Measurements from ENCODE around the gene WNT7B.

The WNT7B gene

DNA sequence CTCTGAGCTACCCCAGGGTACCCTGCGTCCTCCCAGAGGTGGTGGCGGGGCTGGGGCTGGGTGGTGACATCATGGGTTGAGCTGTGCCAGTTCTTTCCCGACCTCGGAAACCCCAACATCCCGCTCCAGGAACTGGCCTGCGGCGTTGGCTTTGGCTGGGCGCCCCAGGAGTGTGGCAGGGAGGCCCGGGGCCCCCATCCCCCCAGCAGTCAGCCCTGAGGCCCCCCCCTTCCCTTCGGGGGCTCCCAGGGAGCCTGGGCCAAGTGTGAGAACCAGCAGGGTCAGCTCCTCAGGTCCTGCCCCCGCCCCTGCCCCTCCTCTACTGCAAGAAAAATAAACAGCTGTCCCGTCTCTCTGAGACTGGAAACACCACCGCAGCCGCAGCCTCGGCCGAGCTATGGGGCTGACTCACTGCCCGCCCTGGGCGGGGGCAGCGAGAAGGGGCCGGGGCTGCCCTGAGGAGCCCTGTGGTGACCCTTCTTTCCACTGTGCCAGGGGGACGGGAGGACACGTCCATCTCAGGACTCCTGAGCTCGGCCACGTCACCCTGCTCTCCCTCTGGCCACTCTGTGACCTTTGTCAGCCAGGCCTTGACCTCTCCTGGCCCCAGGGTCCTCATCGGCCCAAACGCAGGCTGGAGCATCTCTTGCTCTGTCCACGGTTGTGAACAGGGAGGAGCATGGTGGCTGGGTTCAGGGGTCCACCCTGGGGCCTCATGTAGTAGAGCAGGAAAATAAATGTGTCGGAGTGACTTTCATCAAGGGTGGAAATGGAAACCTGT lies 73.4 kb downstream of the WNT7B start:
- no peak overlapping the region for H3K4ac ChIP-seq (ENCODE audit: low read depth in 1 of 2, low read length in 2 of 2)
- WGBS, result 33% methylated on average over 28 of the region's 28 CpGs
- peak overlapping the region in 1 of 2 experiments; percentile 44 for H3K14ac ChIP-seq (ENCODE audit: low read length in 2 of 2)
- H3K79me1 ChIP-seq (replicated peaks; ENCODE audit: low read length, poor library complexity, severe bottlenecking), result no peaks in the 10 kb centered on the region
- H2AFZ ChIP-seq (ENCODE audit: low read depth, low read length), result no peak overlapping the region
- no peak overlapping the region for H4K8ac ChIP-seq (ENCODE audit: low read length)
- H3K23ac ChIP-seq (ENCODE audit: low read length in 2 of 2), result no peak overlapping the region
- H3K9ac ChIP-seq (ENCODE audit: low read length), result no peak overlapping the region
- no peak overlapping the region for H3K4me3 ChIP-seq (ENCODE audit: insufficient read depth in 1 of 2, low read depth in 1 of 2, low read length in 2 of 2)
- peak overlapping the region; percentile 45 for H3K4me2 ChIP-seq (ENCODE audit: low read length, poor library complexity, severe bottlenecking)
- H4K91ac ChIP-seq (ENCODE audit: low read length), result no peak overlapping the region
- DNase-seq, result peak; percentile 82
- no peak overlapping the region for H2BK15ac ChIP-seq (ENCODE audit: low read depth, poor library complexity, severe bottlenecking)
- H3K18ac ChIP-seq (ENCODE audit: low read depth in 1 of 2, low read length in 2 of 2), result peak overlapping the region in 1 of 2 experiments; percentile 16
- H3K9me3 ChIP-seq (ENCODE audit: control insufficient read depth, low read length), result no peaks in the 10 kb centered on the region
- peak overlapping the region; percentile 18 for H2AK5ac ChIP-seq (ENCODE audit: low read length, severe bottlenecking)
- H3K27me3 ChIP-seq (ENCODE audit: control insufficient read depth in 1 of 2, insufficient read depth in 1 of 2, low read length in 2 of 2), result peaks cover 4 to 55% of the 10 kb centered on the region in 2 experiments
- H3K36me3 ChIP-seq (ENCODE audit: control insufficient read depth in 1 of 2, insufficient read depth in 2 of 2, low read depth in 1 of 2, low read length in 2 of 2), result no peaks in the 10 kb centered on the region
- peaks cover 40% of the 10 kb centered on the region for H3K4me1 ChIP-seq (ENCODE audit: control insufficient read depth, insufficient read depth, low read depth, low read length)
- no peak overlapping the region for H2BK120ac ChIP-seq (ENCODE audit: low read depth, low read length)
- no peak overlapping the region for H2BK5ac ChIP-seq (ENCODE audit: low read depth, low read length, poor library complexity, severe bottlenecking)
- no peak overlapping the region for H3K27ac ChIP-seq (ENCODE audit: low read length, poor library complexity, severe bottlenecking)
- H2BK12ac ChIP-seq (ENCODE audit: low read length in 2 of 2), result peak overlapping the region in 1 of 2 experiments; percentile 43

DNA sequence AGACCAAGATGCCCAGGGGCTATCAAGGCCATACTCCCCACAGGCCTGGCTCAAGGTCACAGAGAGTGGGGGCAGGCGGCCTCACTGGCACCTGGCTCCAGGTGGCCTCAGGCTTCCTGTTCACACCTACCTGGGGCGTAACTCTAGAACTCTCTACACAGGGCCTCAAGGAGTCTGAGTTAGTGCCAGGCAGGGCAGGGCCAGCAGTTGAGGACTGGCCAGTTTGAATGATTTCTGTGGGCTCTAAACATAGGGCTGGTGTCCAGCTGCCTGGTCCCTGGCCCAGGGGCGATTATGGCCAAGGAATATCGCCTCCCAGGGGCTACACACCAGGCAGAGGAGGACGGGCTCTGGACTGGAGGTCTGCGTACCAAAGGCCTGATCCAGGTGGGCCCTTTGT lies 79.2 kb downstream of the WNT7B start:
- no peak overlapping the region for H2AK5ac ChIP-seq (ENCODE audit: low read length, severe bottlenecking)
- no peak overlapping the region for H3K18ac ChIP-seq (ENCODE audit: low read depth in 1 of 2, low read length in 2 of 2)
- H2AFZ ChIP-seq (ENCODE audit: low read depth, low read length), result no peak overlapping the region
- no peak overlapping the region for H4K91ac ChIP-seq (ENCODE audit: low read length)
- no peak overlapping the region for H3K14ac ChIP-seq (ENCODE audit: low read length in 2 of 2)
- no peaks in the 10 kb centered on the region for H3K9me3 ChIP-seq (ENCODE audit: control insufficient read depth, low read length)
- H2BK5ac ChIP-seq (ENCODE audit: low read depth, low read length, poor library complexity, severe bottlenecking), result no peak overlapping the region
- H2BK12ac ChIP-seq (ENCODE audit: low read length in 2 of 2), result no peak overlapping the region
- no peak overlapping the region for H3K9ac ChIP-seq (ENCODE audit: low read length)
- H3K4ac ChIP-seq (ENCODE audit: low read depth in 1 of 2, low read length in 2 of 2), result no peak overlapping the region
- 93% methylated on average over 6 of the region's 6 CpGs for WGBS
- H3K27ac ChIP-seq (ENCODE audit: low read length, poor library complexity, severe bottlenecking), result no peak overlapping the region
- H3K4me3 ChIP-seq (ENCODE audit: insufficient read depth in 1 of 2, low read depth in 1 of 2, low read length in 2 of 2), result no peak overlapping the region
- H3K36me3 ChIP-seq (ENCODE audit: control insufficient read depth in 1 of 2, insufficient read depth in 2 of 2, low read depth in 1 of 2, low read length in 2 of 2), result no peaks in the 10 kb centered on the region
- H3K23ac ChIP-seq (ENCODE audit: low read length in 2 of 2), result no peak overlapping the region
- no peak for DNase-seq
- peaks cover 10% of the 10 kb centered on the region for H3K4me1 ChIP-seq (ENCODE audit: control insufficient read depth, insufficient read depth, low read depth, low read length)
- H3K4me2 ChIP-seq (ENCODE audit: low read length, poor library complexity, severe bottlenecking), result no peak overlapping the region
- H3K27me3 ChIP-seq (ENCODE audit: control insufficient read depth in 1 of 2, insufficient read depth in 1 of 2, low read length in 2 of 2), result peaks cover 9 to 68% of the 10 kb centered on the region in 2 experiments
- H4K8ac ChIP-seq (ENCODE audit: low read length), result no peak overlapping the region
- no peak overlapping the region for H2BK120ac ChIP-seq (ENCODE audit: low read depth, low read length)
- H2BK15ac ChIP-seq (ENCODE audit: low read depth, poor library complexity, severe bottlenecking), result no peak overlapping the region
- H3K79me1 ChIP-seq (replicated peaks; ENCODE audit: low read length, poor library complexity, severe bottlenecking), result no peaks in the 10 kb centered on the region

DNA sequence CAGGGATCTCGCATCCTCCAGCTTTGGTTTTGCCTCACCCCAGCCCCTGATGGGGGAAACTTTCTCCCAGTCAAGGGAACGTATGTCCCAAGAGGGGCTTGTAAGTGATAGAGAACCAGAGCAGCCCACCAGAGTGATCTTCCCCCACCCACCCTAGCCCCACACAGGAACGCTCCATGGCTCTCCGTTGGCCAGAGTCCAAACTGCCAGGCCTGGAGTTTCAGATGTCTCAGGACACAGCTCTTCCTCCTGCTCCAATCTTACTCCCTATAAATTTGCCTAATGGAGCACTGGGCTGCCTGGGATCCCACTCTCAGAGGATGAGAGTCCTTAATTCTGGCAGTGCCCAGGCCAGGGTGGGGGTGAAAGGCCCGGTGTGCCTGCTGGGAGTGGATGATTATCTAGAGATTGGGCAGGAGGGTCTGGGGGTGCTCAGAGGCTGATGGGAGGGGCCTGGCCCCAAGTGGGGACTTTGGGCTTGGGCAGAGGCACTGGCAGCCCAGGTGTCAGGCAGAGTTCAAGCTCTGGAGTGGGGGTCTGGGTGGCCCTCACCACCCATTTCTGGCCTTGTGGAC lies 79.9 kb downstream of the WNT7B start:
- no peak overlapping the region for H3K27ac ChIP-seq (ENCODE audit: low read length, poor library complexity, severe bottlenecking)
- no peaks in the 10 kb centered on the region for H3K36me3 ChIP-seq (ENCODE audit: control insufficient read depth in 1 of 2, insufficient read depth in 2 of 2, low read depth in 1 of 2, low read length in 2 of 2)
- H3K14ac ChIP-seq (ENCODE audit: low read length in 2 of 2), result no peak overlapping the region
- no peak overlapping the region for H4K91ac ChIP-seq (ENCODE audit: low read length)
- no peak for DNase-seq
- peaks cover 8% of the 10 kb centered on the region for H3K4me1 ChIP-seq (ENCODE audit: control insufficient read depth, insufficient read depth, low read depth, low read length)
- H2BK5ac ChIP-seq (ENCODE audit: low read depth, low read length, poor library complexity, severe bottlenecking), result no peak overlapping the region
- H3K4me3 ChIP-seq (ENCODE audit: insufficient read depth in 1 of 2, low read depth in 1 of 2, low read length in 2 of 2), result no peak overlapping the region
- H2AFZ ChIP-seq (ENCODE audit: low read depth, low read length), result no peak overlapping the region
- no peak overlapping the region for H3K9ac ChIP-seq (ENCODE audit: low read length)
- no peak overlapping the region for H4K8ac ChIP-seq (ENCODE audit: low read length)
- H2BK120ac ChIP-seq (ENCODE audit: low read depth, low read length), result no peak overlapping the region
- H3K79me1 ChIP-seq (replicated peaks; ENCODE audit: low read length, poor library complexity, severe bottlenecking), result no peaks in the 10 kb centered on the region
- H3K4ac ChIP-seq (ENCODE audit: low read depth in 1 of 2, low read length in 2 of 2), result no peak overlapping the region
- no peak overlapping the region for H2BK15ac ChIP-seq (ENCODE audit: low read depth, poor library complexity, severe bottlenecking)
- 78% methylated on average over 5 of the region's 5 CpGs for WGBS
- no peaks in the 10 kb centered on the region for H3K9me3 ChIP-seq (ENCODE audit: control insufficient read depth, low read length)
- H3K23ac ChIP-seq (ENCODE audit: low read length in 2 of 2), result no peak overlapping the region
- H2BK12ac ChIP-seq (ENCODE audit: low read length in 2 of 2), result no peak overlapping the region
- no peak overlapping the region for H2AK5ac ChIP-seq (ENCODE audit: low read length, severe bottlenecking)
- H3K18ac ChIP-seq (ENCODE audit: low read depth in 1 of 2, low read length in 2 of 2), result no peak overlapping the region
- peaks cover 9 to 72% of the 10 kb centered on the region in 2 experiments for H3K27me3 ChIP-seq (ENCODE audit: control insufficient read depth in 1 of 2, insufficient read depth in 1 of 2, low read length in 2 of 2)
- no peak overlapping the region for H3K4me2 ChIP-seq (ENCODE audit: low read length, poor library complexity, severe bottlenecking)

DNA sequence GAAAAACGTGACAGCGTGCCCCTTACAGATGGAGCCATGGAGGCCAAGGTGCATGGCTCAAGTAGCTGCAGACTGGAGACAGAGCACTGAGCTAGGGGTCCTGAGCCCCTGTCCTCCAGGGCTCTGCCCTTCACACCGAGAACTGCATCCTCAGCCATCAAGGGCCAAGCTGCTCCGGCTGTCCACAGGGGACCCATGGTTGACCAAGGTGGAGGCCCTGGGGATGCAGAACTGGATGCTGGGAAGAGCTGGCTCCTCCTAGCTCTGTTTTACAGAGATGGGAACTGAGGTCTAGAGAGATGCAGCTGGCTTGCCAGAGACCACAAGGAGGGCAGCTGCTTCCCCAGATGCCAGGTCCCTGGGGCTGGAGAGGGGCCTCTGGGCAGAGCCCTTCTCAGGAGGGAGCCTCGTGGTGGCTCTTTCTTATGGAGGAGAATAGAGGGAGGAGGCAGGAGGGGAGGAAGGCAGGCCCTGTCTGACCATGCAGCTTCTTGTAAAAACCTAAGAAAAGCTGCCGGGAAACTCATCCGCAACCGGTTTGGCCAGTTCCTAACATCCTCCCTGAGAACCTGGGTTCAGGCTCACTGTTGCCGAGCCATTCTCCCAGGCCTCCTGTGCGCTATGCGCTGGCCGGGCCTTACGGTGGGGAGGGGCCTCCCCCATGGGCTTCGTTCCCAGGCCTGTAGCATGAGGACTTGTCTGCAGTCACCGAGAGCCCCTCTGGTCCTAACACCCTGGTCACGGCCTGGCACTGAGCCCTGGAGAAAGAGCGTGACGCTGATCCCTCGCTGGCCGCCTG lies 80.6 kb downstream of the WNT7B start:
- no peaks in the 10 kb centered on the region for H3K9me3 ChIP-seq (ENCODE audit: control insufficient read depth, low read length)
- WGBS, result 70% methylated on average over 20 of the region's 20 CpGs
- H3K4me1 ChIP-seq (ENCODE audit: control insufficient read depth, insufficient read depth, low read depth, low read length), result peaks cover 8% of the 10 kb centered on the region
- H4K8ac ChIP-seq (ENCODE audit: low read length), result no peak overlapping the region
- H2BK5ac ChIP-seq (ENCODE audit: low read depth, low read length, poor library complexity, severe bottlenecking), result no peak overlapping the region
- no peak overlapping the region for H3K4me3 ChIP-seq (ENCODE audit: insufficient read depth in 1 of 2, low read depth in 1 of 2, low read length in 2 of 2)
- peak overlapping the region; percentile 43 for H4K91ac ChIP-seq (ENCODE audit: low read length)
- no peak overlapping the region for H3K23ac ChIP-seq (ENCODE audit: low read length in 2 of 2)
- no peak overlapping the region for H2BK12ac ChIP-seq (ENCODE audit: low read length in 2 of 2)
- no peak overlapping the region for H3K27ac ChIP-seq (ENCODE audit: low read length, poor library complexity, severe bottlenecking)
- H2AFZ ChIP-seq (ENCODE audit: low read depth, low read length), result no peak overlapping the region
- H3K14ac ChIP-seq (ENCODE audit: low read length in 2 of 2), result no peak overlapping the region
- no peak for DNase-seq
- H3K36me3 ChIP-seq (ENCODE audit: control insufficient read depth in 1 of 2, insufficient read depth in 2 of 2, low read depth in 1 of 2, low read length in 2 of 2), result no peaks in the 10 kb centered on the region
- no peak overlapping the region for H3K4me2 ChIP-seq (ENCODE audit: low read length, poor library complexity, severe bottlenecking)
- no peak overlapping the region for H3K9ac ChIP-seq (ENCODE audit: low read length)
- H2BK120ac ChIP-seq (ENCODE audit: low read depth, low read length), result no peak overlapping the region
- no peak overlapping the region for H2BK15ac ChIP-seq (ENCODE audit: low read depth, poor library complexity, severe bottlenecking)
- no peak overlapping the region for H3K18ac ChIP-seq (ENCODE audit: low read depth in 1 of 2, low read length in 2 of 2)
- H2AK5ac ChIP-seq (ENCODE audit: low read length, severe bottlenecking), result no peak overlapping the region
- H3K27me3 ChIP-seq (ENCODE audit: control insufficient read depth in 1 of 2, insufficient read depth in 1 of 2, low read length in 2 of 2), result peaks cover 9 to 79% of the 10 kb centered on the region in 2 experiments
- no peak overlapping the region for H3K4ac ChIP-seq (ENCODE audit: low read depth in 1 of 2, low read length in 2 of 2)
- no peaks in the 10 kb centered on the region for H3K79me1 ChIP-seq (replicated peaks; ENCODE audit: low read length, poor library complexity, severe bottlenecking)
